H9 (cell line): ENCODE results near the gene SPECC1. TPM values are rescaled to one million over a fixed set of nuclear protein-coding genes. Genes with fewer than 3 reads are reported as not detected.

Source experiments
- DNase-seq: peaks from one replicate; pipeline ENCODE4 v3.0.0-alpha.2; 2017
- H2AFZ ChIP-seq: one replicate; pipeline ENCODE4 v1.6.1; 2013; ENCODE audit warnings: mild to moderate bottlenecking, low read length, control low read depth, moderate library complexity
- H2AK5ac ChIP-seq: 2 replicates; pipeline ENCODE4 v1.6.1; 2013; ENCODE audit warnings: low read length, control low read depth, mixed read lengths; ENCODE audit not compliant: insufficient read length
- H2BK120ac ChIP-seq: one replicate; pipeline ENCODE4 v1.6.1; 2013; ENCODE audit warnings: low read depth, mild to moderate bottlenecking, low read length, control low read depth, inconsistent platforms; ENCODE audit not compliant: poor library complexity, severe bottlenecking
- H2BK12ac ChIP-seq: 2 replicates; pipeline ENCODE4 v1.6.1; 2013; ENCODE audit warnings: low read length, control low read depth, mixed read lengths, low read depth; ENCODE audit not compliant: insufficient read length
- H2BK15ac ChIP-seq: 2 replicates; pipeline ENCODE4 v1.6.1; 2013; ENCODE audit warnings: low read depth, low read length, control low read depth
- H2BK20ac ChIP-seq: one replicate; pipeline ENCODE4 v1.6.1; 2013; ENCODE audit warnings: low read depth, mild to moderate bottlenecking, low read length, control low read depth, inconsistent platforms; ENCODE audit not compliant: poor library complexity, severe bottlenecking
- H2BK5ac ChIP-seq: 2 replicates; pipeline ENCODE4 v1.6.1; 2013; ENCODE audit warnings: low read length, control low read depth, mixed read lengths; ENCODE audit not compliant: insufficient read length
- H3K14ac ChIP-seq: 2 replicates; pipeline ENCODE4 v1.6.1; 2013; ENCODE audit warnings: low read length, control low read depth; ENCODE audit not compliant: insufficient read depth
- H3K18ac ChIP-seq: 2 replicates; pipeline ENCODE4 v1.6.1; 2013; ENCODE audit warnings: low read depth, mild to moderate bottlenecking, mixed read lengths, low read length, control low read depth; ENCODE audit not compliant: insufficient read length
- H3K23ac ChIP-seq: 2 replicates; pipeline ENCODE4 v1.6.1; 2013; ENCODE audit warnings: low read length, control low read depth, mixed read lengths, low read depth; ENCODE audit not compliant: insufficient read length
- H3K23me2 ChIP-seq: 2 replicates; pipeline ENCODE4 v1.6.1; 2013; ENCODE audit warnings: low read depth, mild to moderate bottlenecking, mixed read lengths, low read length, control low read depth; ENCODE audit not compliant: insufficient read length, poor library complexity, severe bottlenecking
- H3K27ac ChIP-seq: 2 replicates; pipeline ENCODE4 v1.5.1; 2013; ENCODE audit warnings: low read length, control low read depth, mixed read lengths, low read depth; ENCODE audit not compliant: insufficient read length
- H3K27me3 ChIP-seq: 2 replicates; pipeline ENCODE4 v1.6.1; 2013; ENCODE audit warnings: low read length, control low read depth, inconsistent platforms; ENCODE audit not compliant: insufficient read depth
- H3K4ac ChIP-seq: 2 replicates; pipeline ENCODE4 v1.6.1; 2013; ENCODE audit warnings: low read depth, mild to moderate bottlenecking, control low read depth, inconsistent platforms, low read length, moderate library complexity
- H3K4me1 ChIP-seq: 2 replicates; pipeline ENCODE4 v1.6.1; 2013; ENCODE audit warnings: low read length, control low read depth, inconsistent platforms; ENCODE audit not compliant: insufficient read depth
- H3K4me2 ChIP-seq: 2 replicates; pipeline ENCODE4 v1.6.1; 2013; ENCODE audit warnings: low read length, control low read depth, mixed read lengths; ENCODE audit not compliant: insufficient read length, insufficient read depth
- H3K56ac ChIP-seq: 2 replicates; pipeline ENCODE4 v1.6.1; 2013; ENCODE audit warnings: low read depth, mild to moderate bottlenecking, mixed read lengths, low read length, control low read depth; ENCODE audit not compliant: insufficient read length
- H3K79me1 ChIP-seq: 2 replicates; pipeline ENCODE4 v1.6.1; 2013; ENCODE audit warnings: low read depth, mild to moderate bottlenecking, moderate library complexity, low read length, control low read depth, inconsistent platforms; ENCODE audit not compliant: insufficient read depth, poor library complexity, severe bottlenecking
- H3K79me2 ChIP-seq: 2 replicates; pipeline ENCODE4 v1.6.1; 2013; ENCODE audit warnings: low read length, control low read depth, inconsistent platforms; ENCODE audit not compliant: insufficient read depth
- H3K9ac ChIP-seq: 2 replicates; pipeline ENCODE4 v1.6.1; 2013; ENCODE audit warnings: low read length, control low read depth, mixed read lengths; ENCODE audit not compliant: insufficient read length; ENCODE audit errors: extremely low read depth
- H3K9me3 ChIP-seq: one replicate; pipeline ENCODE4 v1.6.1; 2013; ENCODE audit warnings: low read depth, low read length, inconsistent platforms; ENCODE audit not compliant: control insufficient read depth
- H3T11ph ChIP-seq: one replicate; pipeline ENCODE4 v1.6.1; 2013; ENCODE audit warnings: mild to moderate bottlenecking, low read length, control low read depth, inconsistent platforms
- H4K20me1 ChIP-seq: one replicate; pipeline ENCODE4 v1.6.1; 2013; ENCODE audit not compliant: control insufficient read depth, insufficient read length, insufficient read depth
- H4K5ac ChIP-seq: 2 replicates; pipeline ENCODE4 v1.6.1; 2013; ENCODE audit warnings: low read depth, mild to moderate bottlenecking, mixed read lengths, low read length, control low read depth; ENCODE audit not compliant: insufficient read length
- H4K8ac ChIP-seq: replicated peaks from 2 replicates; pipeline ENCODE4 v1.6.1; 2013; ENCODE audit warnings: low read length, control low read depth, mixed read lengths, low read depth; ENCODE audit not compliant: insufficient read length
- H4K91ac ChIP-seq: 2 replicates; pipeline ENCODE4 v1.6.1; 2013; ENCODE audit warnings: low read depth, mild to moderate bottlenecking, moderate library complexity, mixed read lengths, low read length, control low read depth; ENCODE audit not compliant: insufficient read length
- H3K27ac Mint-ChIP-seq, 3 experiments: 2 replicates in 2 of 3; 3 replicates in 1 of 3; pipeline ENCODE4 v1.8.0; 2020 to 2021; ENCODE audit warnings: mixed read lengths in 3 of 3, mild to moderate bottlenecking in 1 of 3, moderate library complexity in 1 of 3
- H3K27me3 Mint-ChIP-seq: 2 replicates; pipeline ENCODE4 v1.8.0; 2021; ENCODE audit warnings: low read depth, mild to moderate bottlenecking, moderate library complexity, mixed read lengths
- H3K36me3 Mint-ChIP-seq, 3 experiments: 2 replicates in 2 of 3; 3 replicates in 1 of 3; pipeline ENCODE4 v1.8.0; 2020 to 2021; ENCODE audit warnings: low read depth in 3 of 3, mixed read lengths in 3 of 3; ENCODE audit not compliant: insufficient read depth in 1 of 3
- H3K4me1 Mint-ChIP-seq, 2 experiments: 2 replicates each; pipeline ENCODE4 v1.8.0; 2020; ENCODE audit warnings: mixed read lengths in 2 of 2
- H3K4me3 Mint-ChIP-seq, 2 experiments: 2 replicates in 1 of 2; 3 replicates in 1 of 2; pipeline ENCODE4 v1.8.0; 2020 to 2021; ENCODE audit warnings: mild to moderate bottlenecking in 2 of 2, mixed read lengths in 2 of 2, moderate library complexity in 1 of 2
- H3K9me3 Mint-ChIP-seq, 2 experiments: 2 replicates in 1 of 2; 3 replicates in 1 of 2; pipeline ENCODE4 v1.8.0; 2020; ENCODE audit warnings: mild to moderate bottlenecking in 2 of 2, mixed read lengths in 2 of 2, moderate library complexity in 1 of 2
- WGBS: extraction: QIAGEN DNeasy Blood & Tissue Kit; methylation state at CpG from one replicate; pipeline ENCODE4 v1.1.7; 2013; ENCODE audit warnings: missing lambda C conversion rate, low lambda C conversion rate, mixed read lengths; ENCODE audit not compliant: insufficient read length; ENCODE audit errors: extremely low coverage; 5-methylcytosine and 5-hydroxymethylcytosine counted together
- total RNA-seq: library from RNA; stranded (reverse); gene quantifications from 2 replicates; pipeline ENCODE4 v1.2.1, GENCODE V29; 2021
- TF ChIP-seq, protein P1 (sequence below): fragments of 200-600 bp; sonication (generic); conservative IDR thresholded peaks from 3 replicates; pipeline ENCODE4 v1.8.0; 2021; ENCODE audit warnings: antibody characterized with exemption, mild to moderate bottlenecking

The SPECC1 gene
- total RNA-seq, 1 experiment from 2014 or later: 65.7 TPM

DNA sequence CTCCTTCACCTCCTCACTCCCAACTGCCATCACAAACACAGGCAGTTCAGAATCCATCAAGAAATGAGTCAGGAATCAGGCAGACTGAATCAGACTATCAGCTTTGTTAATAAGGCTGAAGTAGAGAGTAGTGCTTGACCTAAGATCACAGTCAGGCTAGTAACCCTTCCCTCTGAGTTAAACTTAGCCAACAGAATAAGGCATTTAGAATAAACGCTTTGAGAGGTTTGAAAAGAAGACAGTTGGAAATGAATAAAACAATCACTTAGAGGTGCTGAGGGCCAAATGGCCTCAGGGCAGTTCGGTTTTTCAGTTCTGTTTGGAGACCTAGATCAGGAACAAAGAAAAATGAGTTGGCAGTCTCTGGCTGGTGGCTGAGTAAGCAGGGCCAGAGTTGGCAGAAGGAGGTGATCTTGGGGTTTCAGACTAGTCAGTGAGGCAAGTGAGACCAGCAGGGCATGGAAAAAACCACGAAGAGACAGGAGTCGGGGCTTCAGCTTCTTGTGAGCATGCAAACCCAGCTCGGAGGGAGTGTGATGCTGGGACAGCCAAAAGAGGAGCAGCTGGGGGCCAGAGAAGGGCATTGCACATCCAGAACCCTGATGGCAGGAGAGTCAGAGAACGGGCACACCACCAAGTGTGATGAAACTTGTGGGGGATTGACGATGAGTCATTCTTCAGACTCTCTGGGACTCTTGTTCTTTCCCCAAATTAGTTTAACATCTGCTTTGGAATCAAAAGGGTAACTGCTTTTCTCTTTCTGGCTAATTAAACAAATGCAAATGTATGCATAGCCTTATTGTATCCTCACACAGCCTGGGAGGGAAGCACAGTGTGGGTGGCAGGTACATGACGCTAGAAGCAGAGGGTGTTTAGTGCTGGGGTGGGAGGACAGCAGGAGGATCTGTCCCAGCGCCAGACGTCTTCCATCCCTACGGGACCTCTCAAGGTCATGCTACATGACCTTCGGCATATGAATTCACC lies 54.8 kb downstream of the SPECC1 start:
- DNase-seq: peak; percentile 55
- Histone ChIP-seq H2AFZ (no peak overlapping the region), H2AK5ac (no peak overlapping the region), H3K79me2 (no peaks in the 10 kb centered on the region), H3K27me3 (no peaks in the 10 kb centered on the region), H2BK120ac (no peak overlapping the region), H2BK12ac (no peak overlapping the region), H3K4me1 (peaks cover 8% of the 10 kb centered on the region; the same call in 1 of the 2 replicates), H3K9me3 (no peaks in the 10 kb centered on the region), H3K18ac (no peak overlapping the region), H3K9ac (no peak overlapping the region), H3K27ac (peak overlapping the region; percentile 41), H4K20me1 (no peaks in the 10 kb centered on the region), H4K5ac (no peak overlapping the region), H4K91ac (no peak overlapping the region), H4K8ac (no peak overlapping the region), H3K56ac (no peak overlapping the region), H3T11ph (no peak overlapping the region), H2BK15ac (no peak overlapping the region), H3K14ac (0 out of 2 replicates have a peak overlapping the region, but pooled peaks have one; percentile 32), H2BK20ac (no peak overlapping the region), H3K23ac (no peak overlapping the region), H3K23me2 (no peaks in the 10 kb centered on the region), H3K4me2 (no peak overlapping the region), H2BK5ac (no peak overlapping the region), H3K4ac (no peak overlapping the region), H3K79me1 (no peaks in the 10 kb centered on the region)
- no peaks in the 10 kb centered on the region for H3K27me3 Mint-ChIP-seq
- peak overlapping the region in 2 of 3 experiments; percentile 31 to 69; a peak in 5 of 7 replicates for H3K27ac Mint-ChIP-seq
- no peak overlapping the region for H3K4me3 Mint-ChIP-seq
- H3K9me3 Mint-ChIP-seq: no peaks in the 10 kb centered on the region
- peaks cover 15 to 17% of the 10 kb centered on the region in 2 experiments for H3K4me1 Mint-ChIP-seq
- WGBS: no CpG with 5 or more reads among the region's 12 CpGs
- TF ChIP-seq, protein P1, sequence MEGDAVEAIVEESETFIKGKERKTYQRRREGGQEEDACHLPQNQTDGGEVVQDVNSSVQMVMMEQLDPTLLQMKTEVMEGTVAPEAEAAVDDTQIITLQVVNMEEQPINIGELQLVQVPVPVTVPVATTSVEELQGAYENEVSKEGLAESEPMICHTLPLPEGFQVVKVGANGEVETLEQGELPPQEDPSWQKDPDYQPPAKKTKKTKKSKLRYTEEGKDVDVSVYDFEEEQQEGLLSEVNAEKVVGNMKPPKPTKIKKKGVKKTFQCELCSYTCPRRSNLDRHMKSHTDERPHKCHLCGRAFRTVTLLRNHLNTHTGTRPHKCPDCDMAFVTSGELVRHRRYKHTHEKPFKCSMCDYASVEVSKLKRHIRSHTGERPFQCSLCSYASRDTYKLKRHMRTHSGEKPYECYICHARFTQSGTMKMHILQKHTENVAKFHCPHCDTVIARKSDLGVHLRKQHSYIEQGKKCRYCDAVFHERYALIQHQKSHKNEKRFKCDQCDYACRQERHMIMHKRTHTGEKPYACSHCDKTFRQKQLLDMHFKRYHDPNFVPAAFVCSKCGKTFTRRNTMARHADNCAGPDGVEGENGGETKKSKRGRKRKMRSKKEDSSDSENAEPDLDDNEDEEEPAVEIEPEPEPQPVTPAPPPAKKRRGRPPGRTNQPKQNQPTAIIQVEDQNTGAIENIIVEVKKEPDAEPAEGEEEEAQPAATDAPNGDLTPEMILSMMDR: no peak
- H3K36me3 Mint-ChIP-seq: no peaks in the 10 kb centered on the region
